Measurements from ENCODE around the gene MINDY4. TPM values are rescaled to one million over a fixed set of nuclear protein-coding genes. Genes with fewer than 3 reads are reported as not detected.

Gene MINDY4
- total RNA-seq, 3 donors from 2014 or later = 4.0 to 9.1 (median 4.7) TPM

DNA sequence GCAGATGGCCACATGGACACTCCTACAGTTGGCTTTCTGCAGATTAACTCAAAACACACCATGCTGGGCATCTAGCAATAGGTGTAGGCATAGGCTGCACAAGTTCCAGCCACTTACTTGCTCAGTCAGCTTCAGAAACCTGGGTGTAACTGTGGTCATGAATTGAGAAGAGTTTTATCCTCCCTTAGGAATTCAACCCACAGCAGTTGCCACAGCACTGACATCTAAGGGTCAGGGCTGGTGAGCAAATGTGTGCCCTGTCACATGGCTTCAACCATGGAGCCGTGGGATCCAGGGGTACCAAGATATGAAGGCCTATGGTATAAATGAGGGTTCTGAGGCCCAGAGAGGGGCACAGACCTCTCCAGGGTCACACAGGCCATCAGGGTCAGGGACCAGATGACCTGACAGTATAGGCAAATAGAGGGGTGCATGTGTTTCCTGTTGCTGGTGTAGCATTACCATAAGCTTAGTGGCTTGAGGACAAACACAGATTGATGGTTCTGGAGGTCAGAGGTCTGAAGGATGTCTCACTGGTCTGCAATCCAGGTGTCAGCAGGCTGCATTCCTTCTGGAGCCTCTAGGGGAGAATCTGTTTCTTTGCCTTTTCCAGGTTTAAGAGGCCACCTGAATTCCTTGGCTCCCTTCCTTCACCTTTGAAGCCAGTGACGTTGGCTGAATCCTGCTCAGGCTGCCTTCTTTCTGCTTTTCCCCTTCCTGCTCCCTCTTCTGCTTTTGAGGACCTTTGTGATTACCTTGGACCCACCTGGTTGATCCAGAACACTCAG, 24.1 kb downstream of the MINDY4 start:
- intact Hi-C loops (cut with DNase I, micrococcal nuclease) = no loop called here

DNA sequence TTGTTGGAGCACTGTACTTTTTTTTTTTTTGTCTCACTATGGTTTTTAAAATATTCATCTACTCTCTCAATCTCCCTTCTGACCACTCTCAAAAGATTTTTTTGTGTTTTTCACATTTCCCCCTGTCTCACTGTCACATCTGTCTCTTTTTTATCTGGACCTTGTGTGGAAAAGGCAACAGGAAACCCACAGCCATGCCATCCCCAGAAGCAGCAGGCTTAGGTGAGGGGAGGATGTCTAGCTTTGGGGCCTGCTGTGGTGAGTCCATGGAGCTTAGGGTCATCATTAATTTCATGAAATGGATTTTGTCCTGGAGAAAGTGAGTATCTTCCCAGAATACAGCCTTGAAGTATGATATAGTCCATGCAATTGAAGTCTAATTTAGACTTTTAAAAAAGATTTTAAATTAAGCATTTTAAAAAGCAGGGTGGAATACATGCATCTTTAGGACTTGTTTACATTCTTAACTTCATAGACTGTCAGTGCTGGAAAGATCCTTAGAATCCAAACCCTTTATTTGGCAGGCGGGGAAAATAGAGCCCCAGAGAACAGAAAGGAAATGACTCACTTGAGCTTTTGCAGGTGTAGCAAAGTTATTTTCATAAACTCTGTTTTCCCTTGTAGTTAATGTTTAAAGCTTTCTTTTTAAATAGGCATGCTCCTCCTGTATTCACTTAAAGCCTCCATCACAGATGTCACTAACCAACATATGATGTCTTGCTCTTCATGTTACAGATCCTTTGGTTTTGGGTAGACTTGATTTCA, 25.1 kb downstream of the MINDY4 start:
- ATAC-seq (peak; percentile 47), DNase-seq (no peak)
- peaks cover 11% of the 10 kb centered on the region for H3K4me1 ChIP-seq (ENCODE audit: low read depth)
- intact Hi-C loops (cut with DNase I, micrococcal nuclease) = no loop called here
- no peaks in the 10 kb centered on the region for H3K36me3 ChIP-seq (ENCODE audit: low read depth)
- no peaks in the 10 kb centered on the region for H3K9me3 ChIP-seq
- no peak overlapping the region for H3K4me3 ChIP-seq
- TF ChIP-seq, protein P1, sequence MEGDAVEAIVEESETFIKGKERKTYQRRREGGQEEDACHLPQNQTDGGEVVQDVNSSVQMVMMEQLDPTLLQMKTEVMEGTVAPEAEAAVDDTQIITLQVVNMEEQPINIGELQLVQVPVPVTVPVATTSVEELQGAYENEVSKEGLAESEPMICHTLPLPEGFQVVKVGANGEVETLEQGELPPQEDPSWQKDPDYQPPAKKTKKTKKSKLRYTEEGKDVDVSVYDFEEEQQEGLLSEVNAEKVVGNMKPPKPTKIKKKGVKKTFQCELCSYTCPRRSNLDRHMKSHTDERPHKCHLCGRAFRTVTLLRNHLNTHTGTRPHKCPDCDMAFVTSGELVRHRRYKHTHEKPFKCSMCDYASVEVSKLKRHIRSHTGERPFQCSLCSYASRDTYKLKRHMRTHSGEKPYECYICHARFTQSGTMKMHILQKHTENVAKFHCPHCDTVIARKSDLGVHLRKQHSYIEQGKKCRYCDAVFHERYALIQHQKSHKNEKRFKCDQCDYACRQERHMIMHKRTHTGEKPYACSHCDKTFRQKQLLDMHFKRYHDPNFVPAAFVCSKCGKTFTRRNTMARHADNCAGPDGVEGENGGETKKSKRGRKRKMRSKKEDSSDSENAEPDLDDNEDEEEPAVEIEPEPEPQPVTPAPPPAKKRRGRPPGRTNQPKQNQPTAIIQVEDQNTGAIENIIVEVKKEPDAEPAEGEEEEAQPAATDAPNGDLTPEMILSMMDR (IDR thresholded peaks at IDR 0.05) = no peak

More for the DNA sequence above, 24.1 kb downstream of the MINDY4 start:
- Histone ChIP-seq H3K4me3 (no peak overlapping the region), H3K36me3 (ENCODE audit: low read depth) (no peaks in the 10 kb centered on the region), H3K9me3 (no peaks in the 10 kb centered on the region), H3K4me1 (ENCODE audit: low read depth) (peaks cover 11% of the 10 kb centered on the region)
- TF ChIP-seq, protein P1 (IDR thresholded peaks at IDR 0.05) = no peak
- ATAC-seq = no peak
- no peak for DNase-seq

DNA sequence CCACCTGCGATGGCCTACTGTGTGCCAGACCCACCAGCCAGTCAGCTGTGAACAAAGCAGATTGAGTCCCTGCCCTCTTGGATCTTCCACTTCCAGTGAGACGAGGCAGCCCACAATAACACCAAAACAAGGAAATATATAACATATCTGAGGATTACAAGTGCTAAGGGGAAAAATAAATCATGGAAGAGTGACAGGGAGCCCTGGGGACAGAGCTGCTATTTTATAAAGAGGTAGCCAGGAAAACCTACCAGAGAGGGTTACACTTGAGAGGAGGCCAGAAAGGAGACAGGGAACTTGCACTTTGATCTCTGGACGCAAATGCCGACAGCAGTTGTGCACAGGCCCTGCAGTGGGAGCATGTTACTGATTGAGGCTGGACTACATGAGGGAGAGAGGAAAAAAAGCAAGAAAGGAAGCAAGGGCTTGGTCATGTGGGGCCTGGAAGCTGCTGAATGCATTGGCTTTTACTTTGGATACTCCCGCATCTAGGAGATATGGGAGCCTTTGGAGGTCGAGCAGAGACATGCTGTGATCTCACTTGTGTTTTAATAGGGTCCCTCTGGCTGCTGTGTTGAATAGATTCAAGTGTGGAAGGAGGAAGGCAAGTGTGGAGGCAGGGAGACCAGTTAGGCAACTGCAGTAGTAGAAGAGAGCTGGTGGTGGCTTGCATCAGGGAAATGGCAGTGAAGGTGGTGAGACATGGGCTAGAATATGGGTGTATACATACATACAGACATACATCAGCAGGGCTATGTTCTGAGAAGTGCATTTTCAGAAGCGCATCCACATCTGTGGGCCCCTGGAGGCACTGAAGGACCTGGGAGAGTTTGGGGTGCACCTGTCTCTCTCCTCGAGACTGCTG, 26.2 kb downstream of the MINDY4 start:
- no peaks in the 10 kb centered on the region for H3K36me3 ChIP-seq (ENCODE audit: low read depth)
- H3K9me3 ChIP-seq = no peaks in the 10 kb centered on the region
- TF ChIP-seq, protein P1 (IDR thresholded peaks at IDR 0.05) = no peak
- DNase-seq = peak in 1 of 3 donors; percentile 38
- ATAC-seq = peak; percentile 70
- intact Hi-C loops (cut with DNase I, micrococcal nuclease) = no loop called here
- H3K4me3 ChIP-seq = no peak overlapping the region
- H3K4me1 ChIP-seq (ENCODE audit: low read depth) = peaks cover 11% of the 10 kb centered on the region

DNA sequence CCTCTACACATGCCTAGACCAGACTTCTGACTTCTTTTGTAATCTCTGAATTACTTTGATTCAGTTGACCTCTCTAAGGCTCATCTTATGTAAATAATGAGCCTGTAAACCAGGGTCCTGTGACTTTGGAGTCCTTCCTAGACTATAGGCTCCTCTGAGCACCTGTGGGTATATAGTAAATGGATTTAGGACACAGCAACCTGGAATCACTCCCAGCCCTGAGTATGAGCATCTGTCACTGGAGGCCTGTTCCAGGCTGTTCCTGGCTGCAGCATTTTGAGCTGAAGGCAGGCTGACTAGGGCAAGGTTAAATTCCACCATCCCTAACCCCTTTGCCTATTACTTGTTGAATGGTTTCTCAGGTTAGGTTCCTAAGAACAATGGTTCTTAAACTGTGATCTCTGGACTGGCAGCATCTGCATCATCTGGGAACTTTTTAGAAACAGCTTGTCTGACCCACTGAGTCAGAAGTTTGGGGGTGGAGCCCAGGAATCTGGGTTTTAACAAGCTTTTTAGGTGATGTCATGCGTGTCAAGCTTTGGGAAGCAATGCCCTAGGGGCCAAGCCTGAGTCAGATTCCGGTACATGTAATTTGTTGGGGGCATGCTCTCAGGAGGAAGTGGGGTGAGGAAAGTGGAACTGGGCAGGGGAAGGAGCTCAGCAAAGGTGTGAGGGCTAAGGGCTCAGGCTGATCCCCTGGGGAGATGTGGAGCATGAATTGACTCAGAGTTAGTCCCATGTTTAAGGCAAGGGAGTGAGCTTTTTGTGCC, 28.2 kb downstream of the MINDY4 start:
- ATAC-seq = no peak
- H3K4me1 ChIP-seq (ENCODE audit: low read depth) = peaks cover 11% of the 10 kb centered on the region
- intact Hi-C loops (cut with DNase I, micrococcal nuclease) = no loop called here

More for the DNA sequence above, 28.2 kb downstream of the MINDY4 start:
- TF ChIP-seq, protein P1 (IDR thresholded peaks at IDR 0.05) = no peak
- Histone ChIP-seq H3K4me3 (no peak overlapping the region), H3K9me3 (no peaks in the 10 kb centered on the region), H3K36me3 (ENCODE audit: low read depth) (no peaks in the 10 kb centered on the region)
- DNase-seq = no peak
